GM19239 (cell line): ENCODE results near the gene PTDSS2.
"Not testable (repeated sequence)": the region's sequence is repeated elsewhere in the genome, so short reads cannot be mapped to it uniquely, and the experiment has no call there.

Experiments used
- DNase-seq: peaks from one replicate; pipeline ENCODE4 v3.0.0; 2011; ENCODE audit warnings: low spot score; ENCODE audit not compliant: insufficient read length
- FAIRE-seq: peaks from 2 replicates; lab custom pipeline; 2011; peaks lifted over from hg19 to GRCh38; lab: Jason Lieb, UNC

The PTDSS2 gene

DNA sequence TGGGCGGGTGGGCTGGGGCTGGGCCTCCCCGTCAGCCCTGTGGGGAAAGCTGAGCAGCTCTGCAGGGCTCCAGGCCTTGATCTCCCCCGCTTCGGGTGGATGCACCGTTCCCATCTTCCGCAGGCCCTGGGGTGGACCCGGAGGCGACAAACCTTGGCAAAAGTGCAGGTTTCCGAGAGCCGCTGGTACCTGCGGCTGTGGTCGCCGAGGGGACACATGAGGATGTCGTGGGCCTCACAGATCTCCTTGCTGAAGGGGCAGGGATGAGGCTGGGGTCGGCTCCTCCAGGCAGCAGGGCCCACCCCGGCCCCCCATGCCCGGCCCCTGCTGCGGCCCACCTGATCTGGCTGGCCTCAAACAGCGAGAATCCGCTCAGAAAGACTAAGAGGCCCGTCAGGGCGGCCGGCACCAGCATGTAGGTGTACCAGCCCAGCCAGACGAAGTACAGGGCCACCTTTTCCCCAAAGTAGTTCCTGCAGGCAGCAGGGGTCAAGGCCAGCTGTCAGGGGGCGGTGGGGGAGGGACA, 20.1 kb upstream of the PTDSS2 start:
- no peak for FAIRE-seq
- DNase-seq = no peak

DNA sequence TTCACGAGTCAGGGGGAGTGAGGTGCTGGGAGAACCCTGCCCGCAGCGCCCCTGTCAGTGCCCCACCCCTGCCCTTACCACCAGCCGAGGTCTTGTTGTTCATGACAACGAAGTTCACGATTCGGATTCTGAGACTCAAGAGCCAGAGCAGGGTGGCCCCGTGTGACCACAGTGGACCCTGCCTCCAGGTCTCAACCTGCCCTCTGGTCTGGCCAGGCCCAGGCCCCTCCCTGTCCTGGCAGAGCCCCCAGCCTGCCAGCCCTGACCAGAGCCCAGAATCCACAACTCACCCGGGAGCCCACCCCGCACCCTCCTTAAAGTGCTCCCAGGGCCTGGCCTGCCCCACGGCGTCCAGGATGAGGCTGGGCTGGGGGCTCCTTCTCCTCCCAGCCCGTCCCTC, 18.2 kb upstream of the PTDSS2 start:
- DNase-seq (no peak), FAIRE-seq (no peak)

DNA sequence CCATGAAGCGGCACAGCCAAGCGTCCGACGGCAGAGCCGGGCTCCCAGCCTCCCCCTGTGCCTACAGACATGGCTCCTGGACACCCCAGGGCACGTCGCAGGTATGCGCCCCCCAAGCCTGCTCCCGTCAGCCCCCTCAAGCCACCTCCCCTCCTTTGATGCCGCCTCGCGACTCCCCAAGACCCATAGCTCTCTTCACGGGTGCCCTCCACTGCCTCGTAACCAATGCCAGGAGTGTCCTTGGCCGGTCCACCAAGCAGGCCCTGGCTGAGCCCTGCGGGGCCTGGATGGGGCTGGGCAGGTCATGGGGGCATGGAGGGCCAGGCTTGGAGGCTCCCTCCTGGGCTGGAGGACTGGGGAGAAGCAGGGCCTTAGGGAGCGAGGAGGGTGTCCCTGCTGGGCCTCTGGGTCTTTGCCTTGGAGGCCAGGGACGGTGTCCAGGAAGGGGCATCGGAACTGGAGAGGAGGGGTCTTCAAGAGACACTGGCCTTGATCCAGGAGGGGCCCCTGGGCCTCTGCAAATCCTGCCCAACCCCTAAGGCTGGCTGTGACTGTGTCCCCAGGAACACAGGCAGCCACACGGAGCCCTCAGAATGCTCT, 17.5 kb upstream of the PTDSS2 start:
- DNase-seq (no peak), FAIRE-seq (no peak)

DNA sequence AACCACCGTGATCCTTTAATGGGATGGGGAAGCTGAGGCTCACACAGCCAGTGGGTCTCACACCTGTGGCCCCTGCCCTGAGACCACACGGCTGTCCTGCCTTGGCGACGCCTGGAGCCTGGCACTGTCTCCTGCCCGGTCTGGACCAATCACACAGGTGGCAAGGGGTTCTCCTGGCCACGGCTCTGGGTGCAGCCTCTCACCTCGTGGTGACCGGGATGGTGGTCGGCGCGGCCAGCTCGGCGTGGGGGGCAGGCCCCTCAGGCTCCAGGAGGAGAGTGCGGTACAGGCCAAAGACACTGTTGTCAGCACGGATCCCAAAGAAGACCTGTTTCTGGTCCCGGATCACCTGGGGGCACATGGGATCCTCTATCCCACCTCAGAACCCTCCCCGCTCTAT, 17.0 kb upstream of the PTDSS2 start:
- DNase-seq (no peak), FAIRE-seq (no peak)

DNA sequence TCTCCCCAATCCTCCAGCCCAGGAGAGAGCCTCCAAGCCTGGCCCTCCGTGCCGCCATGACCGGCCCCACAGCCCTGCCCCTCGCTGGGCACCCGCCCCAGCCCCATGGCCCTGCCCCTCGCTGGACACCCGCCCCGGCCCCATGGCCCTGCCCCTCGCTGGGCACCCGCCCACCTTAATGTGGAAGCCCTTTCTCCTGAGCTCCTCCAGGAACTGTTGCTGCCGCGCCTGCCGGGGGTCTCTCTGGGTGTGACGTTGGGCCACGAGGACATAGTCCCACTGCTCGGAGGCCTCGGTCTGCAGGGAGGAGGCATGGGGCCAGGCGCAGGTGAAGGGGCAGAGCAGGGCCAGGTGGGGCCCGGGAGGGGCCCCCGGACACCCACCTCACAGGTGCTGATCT, 16.4 kb upstream of the PTDSS2 start:
- DNase-seq (no peak), FAIRE-seq (no peak)

DNA sequence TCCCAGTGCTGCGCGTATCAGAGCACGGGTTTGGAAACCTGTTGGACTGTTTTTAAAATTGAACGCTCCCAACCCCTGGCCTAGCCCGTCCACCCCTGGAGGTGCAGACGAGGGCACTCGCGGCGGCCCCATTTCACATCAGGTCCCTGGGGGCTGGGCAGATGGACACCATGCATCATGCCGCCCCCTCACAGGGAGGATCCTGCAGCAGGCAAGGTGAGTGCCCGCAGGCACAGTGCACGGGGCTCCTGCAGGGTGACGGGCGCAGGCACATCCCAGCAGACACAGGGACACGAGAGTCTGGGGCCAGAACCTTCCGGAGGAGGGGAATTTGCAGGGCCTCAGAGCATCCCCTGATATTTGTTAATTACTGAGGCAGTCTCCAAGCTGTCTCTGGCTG, 15.6 kb upstream of the PTDSS2 start:
- DNase-seq = no peak
- FAIRE-seq = no peak

DNA sequence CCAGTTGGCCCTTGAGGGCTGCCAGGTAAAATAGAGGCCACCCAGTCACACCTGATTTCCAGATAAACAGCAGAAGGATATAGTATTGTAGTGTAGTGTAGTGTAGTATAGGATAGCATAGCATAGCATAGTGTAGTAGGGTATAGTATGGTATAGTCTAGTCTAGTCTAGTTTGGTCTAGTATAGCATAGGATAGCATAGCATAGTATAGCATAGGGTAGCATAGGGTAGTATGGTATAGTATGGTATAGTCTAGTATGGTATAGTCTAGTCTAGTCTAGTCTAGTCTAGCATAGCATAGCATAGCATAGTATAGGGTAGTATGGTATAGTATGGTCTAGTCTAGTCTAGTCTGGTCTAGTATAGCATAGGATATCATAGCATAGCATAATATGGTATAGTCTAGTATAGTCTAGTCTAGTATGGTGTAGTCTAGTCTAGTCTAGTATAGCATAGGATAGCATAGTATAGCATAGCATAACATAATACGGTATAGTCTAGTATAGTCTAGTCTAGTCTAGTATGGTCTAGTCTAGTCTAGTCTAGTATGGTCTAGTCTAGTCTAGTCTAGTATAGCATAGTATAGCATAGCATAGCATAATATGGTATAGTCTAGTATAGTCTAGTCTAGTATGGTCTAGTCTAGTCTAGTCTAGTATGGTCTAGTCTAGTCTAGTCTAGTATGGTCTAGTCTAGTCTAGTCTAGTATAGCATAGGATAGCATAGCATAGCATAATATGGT, 14.9 kb upstream of the PTDSS2 start:
- FAIRE-seq, DNase-seq: not testable (repeated sequence)

DNA sequence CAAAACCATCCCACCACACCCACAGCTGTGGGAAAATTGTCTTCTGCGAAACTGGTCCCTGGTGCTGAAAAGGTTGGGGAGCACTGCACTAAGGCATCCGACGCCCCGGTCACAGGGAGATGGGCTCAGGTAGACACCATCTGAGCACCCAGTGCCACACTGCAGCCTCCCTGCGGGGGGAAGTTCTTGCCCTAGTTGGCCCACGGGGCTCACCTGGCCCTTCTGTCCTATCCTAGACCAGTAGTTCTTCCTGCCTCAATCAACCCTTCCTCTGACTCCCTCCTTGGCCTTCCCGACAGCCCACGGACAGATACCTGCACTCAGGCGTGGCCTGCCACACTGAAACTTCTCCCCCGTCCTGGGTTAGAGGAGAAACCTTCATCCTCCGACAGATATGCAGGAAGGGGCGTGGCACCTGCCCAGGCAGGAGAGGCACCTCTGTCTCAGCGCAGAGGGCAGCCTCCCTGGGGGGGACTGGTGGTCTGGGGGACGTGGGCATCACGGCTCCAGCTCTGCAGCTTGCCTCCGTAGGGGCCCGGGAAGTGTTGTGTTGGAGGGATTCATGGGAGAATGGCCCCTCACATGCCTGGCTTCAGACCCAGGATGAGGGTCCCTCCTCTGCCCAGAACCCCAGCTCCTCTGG, 12.7 kb upstream of the PTDSS2 start:
- DNase-seq (no peak), FAIRE-seq (no peak)

DNA sequence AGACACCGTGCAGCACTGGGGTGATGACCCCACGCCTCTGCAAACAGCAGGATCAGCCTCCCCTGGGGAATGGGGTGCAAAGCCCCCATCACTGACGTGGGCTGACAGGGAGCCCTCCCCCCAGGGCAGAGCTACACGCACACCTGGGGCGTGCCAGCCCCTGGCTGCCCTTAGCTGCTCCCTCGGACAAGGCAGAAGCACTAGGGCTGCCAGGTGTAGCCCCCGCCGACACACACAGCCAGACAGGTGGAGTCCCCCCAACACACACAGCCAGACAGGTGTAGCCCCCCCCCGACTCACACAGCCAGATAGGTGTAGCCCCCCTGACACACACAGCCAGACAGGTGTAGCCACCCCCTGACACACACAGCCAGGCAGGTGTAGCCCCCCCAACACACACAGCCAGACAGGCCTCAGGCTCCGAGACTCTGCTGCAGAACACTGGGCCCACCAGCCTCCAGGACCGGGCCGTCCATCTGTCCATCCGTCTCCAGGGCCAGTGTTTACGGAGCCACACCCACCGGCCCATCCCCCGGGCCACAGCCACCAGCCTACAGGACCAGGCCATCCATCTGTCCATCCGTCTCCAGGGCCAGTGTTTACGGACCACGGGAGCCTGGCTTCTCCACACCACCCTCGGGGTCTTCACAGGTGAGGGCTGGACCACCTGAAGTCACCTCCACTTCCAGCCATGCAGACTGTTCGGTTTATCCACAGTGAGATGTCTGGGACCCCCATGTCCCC, 11.8 kb upstream of the PTDSS2 start:
- FAIRE-seq (no peak), DNase-seq (no peak)

DNA sequence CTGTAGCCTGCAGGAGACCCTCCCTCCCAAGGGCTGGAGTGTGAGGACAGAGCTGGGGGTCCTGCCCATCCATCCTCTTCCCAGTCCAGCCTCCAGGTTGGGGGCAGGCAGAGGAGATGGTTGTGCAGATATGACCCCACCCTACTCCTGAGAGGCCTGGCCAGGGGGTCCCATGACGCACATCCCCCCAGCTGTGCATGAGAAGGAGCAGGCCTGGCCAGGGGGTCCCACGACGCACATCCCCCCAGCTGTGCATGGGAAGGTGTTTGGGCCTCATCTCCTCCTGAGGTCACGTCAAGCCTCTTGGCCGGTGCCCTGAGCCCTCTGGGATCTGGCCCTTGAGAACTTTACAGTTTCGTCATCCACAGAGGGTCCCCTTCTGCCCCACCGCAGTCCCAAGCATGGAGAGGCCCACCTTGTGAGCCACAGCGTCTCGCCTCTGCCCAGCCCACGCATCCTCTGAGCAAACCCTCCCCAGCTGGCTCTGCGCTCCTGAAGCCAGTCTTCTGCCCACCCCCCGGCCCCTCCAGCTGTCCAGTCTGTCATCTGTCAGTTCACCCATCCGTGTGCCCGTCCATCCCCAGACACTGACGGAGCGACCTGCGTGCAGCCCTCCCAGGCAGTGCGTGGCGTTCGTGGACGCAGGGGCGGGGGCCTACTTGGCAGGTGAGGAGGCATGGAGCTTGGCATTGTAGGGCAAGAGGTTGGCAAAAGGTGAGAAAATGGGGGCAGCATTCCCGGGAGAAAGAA, 10.6 kb upstream of the PTDSS2 start:
- no peak for DNase-seq
- FAIRE-seq = no peak

DNA sequence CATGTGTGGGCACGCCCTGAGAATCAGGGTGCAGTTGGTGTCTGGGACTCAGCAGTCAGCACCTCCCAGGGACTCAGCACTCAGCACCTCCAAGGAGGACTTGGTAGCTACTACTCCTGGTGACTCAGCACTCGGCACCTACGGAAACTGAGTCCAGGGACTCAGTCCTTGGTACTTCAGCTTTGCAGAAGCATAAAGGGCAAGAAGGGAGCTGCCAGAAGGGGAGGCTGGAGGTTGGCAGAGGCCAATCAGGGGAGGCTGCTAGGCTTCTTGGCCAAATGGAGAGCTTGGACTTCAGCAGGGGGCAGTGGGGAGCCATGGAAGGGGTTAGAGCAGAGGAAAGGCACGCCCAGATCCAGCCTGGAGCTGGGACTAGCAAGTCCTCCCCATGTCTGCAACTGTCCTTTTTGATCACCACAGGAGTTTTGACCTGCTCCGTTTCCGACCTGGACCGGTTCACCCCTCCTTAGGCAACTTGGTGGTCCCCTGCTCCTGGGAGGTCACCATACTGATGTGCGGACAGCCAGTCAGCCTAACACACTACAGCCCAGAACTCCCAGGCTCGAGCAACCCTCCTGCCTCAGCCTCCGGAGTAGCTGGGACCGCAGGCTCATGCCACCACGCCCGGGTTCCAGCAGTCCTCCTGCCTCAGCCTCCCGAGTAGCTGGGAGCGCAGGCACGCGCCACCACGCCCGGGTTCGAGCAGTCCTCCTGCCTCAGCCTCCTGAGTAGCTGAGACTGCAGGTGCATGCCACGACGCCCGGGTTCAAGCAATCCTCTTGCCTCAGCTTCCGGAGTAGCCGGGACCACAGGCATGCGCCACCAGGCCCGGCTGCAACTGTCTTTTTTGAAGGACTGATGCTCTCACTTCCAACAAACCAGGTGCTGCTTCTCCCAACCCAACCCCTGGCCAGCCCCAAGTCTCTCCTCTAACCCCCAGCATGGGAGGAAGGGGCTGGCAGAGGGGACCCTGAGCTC, 9.7 kb upstream of the PTDSS2 start:
- FAIRE-seq (no peak), DNase-seq (no peak)

DNA sequence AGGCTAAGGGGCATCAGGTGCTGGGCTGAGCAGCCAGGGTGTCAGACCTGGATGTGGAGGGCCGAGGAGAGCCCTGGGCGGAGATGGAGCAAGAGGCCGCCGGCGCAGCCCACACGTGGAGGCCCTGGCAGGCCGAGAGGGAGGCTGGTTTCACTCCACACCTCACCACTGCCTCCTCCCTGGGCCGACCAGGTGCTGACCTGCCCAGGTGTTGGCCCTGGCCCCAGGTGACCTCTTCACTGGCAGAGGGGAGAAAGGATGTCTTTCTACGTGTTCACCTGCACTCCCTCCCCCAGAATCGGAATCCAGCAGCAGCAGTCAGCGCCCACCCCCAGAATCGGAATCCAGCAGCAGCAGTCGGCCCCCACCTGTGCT, 9.0 kb upstream of the PTDSS2 start:
- FAIRE-seq (no peak), DNase-seq (no peak)

DNA sequence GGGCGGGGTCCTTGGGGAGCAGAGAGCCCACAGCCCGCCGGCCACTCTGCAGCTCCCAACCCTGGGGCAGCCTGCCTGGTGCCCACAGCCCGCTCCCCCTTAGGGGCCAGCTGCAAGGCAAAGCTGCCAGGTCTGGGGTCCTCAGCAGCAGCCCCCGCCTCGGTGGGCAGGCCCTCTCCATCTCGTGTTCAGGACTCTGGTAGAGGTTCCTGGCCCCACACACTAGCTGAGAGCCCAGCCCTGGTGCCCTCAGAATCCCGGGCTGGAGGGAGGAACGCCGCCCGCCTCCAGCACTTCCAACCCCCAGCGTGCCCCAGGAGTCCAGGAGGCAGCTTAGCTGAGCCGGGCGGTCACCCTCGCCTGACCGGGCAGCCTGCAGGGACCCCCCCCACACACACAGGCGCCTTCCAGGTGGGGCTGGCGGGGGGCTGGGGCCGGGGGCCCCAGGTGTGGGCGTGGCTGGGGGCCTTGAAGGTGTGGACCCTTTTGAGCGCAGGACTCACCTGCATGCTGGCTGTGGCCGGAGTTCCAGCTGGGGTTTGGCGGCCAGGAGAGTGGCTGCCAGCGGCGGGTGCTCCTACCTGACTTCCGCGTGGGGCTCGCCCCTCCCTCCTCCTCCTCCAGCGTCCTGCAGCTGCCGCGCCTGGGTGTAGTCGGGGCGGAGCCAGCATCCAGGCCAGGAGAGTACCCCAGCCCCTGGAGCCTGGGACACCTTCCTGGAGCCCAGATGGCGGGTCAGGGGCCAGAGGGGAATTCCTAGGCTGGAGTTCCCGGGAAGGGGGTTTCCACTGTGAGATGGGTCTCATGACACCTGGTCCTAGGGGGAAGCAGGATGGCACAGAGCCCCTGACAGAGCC, 8.4 kb upstream of the PTDSS2 start, which contains the start of gene ANO9:
TSS of gene ANO9 (minus strand) at position 594 of the 857 bp plus-strand sequence. CDS start at position 509, 85 bp downstream.
- DNase-seq (peak; percentile 96), FAIRE-seq (peak; percentile 79)

DNA sequence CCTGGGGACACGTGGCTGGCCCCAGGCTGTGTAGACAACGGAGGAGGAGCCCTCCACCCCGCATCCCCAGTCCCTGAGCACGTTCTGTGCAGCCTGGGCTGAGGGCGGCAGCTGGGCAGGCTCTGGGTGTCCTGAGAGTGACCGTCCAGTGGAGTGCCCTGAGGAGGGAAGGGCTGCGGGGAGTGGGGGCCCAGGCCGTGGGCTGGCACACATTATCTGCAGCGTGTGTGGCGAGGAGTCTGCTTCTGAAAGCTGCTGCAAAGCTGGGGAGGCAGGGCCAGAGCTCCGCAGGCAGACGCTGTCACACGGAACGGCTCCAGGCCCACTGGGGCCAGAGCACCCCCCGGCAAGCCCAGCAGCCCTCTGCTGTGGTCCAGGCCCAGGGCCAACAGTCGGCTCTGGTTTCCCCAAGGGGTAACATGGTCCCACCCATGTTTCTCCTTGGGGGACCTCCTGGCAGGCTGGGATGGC, 7.4 kb upstream of the PTDSS2 start:
- no peak for FAIRE-seq
- DNase-seq = no peak

DNA sequence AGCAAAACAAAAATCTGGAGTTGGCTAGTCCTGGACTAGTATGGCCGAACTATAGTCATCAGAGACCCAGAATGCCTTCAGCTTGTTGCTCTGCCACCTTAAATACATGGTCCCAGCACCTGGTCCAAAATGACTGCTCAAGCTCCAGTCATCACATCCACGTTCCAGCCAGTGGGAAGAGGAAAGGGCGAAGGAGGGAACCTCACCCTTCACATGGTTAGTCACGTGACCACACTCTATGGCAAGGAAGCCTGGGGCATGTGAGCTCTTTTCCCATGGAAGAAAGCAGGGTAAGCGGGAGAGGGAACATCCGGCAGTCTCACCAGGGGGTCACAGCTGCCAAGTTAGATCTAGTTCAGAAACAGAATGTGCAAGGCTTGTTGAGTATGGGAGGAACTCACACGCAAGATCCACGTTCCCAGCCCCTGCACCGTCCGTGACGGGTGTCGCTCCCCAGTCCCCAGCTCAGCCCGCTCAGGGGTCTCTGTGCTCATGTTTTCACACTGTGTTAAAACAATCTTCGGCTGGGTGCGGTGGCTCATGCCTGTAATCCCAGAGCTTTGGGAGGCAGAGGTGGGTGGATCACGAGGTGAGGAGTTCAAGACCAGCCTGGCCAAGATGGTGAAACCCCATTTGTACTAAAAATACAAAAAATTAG, 6.4 kb upstream of the PTDSS2 start:
- DNase-seq (no peak), FAIRE-seq (no peak)

DNA sequence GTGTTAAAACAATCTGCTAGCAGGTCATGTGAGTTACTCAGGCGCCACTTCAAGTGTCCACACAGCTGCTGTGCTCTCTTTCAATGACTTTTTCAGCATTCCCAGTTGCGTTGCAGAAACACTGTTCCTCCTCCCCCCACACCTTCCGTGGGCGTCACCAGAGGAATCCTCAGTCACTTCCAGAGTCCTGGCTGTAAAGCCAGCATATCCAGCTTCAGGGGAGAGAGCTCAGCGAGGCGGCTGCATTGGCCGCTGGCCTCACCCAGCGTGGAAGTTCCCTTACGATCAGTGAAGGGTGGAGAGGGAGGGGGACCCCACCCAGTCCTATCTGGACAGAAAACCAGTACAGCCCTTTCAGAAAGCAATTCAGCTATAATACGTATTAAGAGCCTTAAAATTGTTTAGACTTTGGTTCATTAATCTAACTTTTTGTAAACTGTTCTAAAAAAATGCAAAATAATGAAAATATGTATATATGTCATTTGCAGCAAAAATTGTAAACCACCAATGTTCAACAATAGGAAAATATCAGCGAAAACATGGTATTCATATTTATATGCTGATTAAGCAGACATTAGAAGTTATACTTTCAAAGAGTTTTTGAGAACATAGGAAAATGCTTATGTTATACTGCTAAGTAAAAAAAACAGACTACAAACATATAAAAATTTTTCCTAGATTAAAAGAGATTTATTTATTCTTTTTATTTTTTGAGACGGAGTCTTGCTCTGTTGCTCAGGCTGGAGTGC, 5.5 kb upstream of the PTDSS2 start:
- FAIRE-seq (no peak), DNase-seq (no peak)
